Ovary (tissue), 9 donors: ENCODE measurements around the gene FIGN. TPM values are rescaled to one million over a fixed set of nuclear protein-coding genes. Genes with fewer than 3 reads are reported as not detected.

Source experiments
- DNase-seq, 5 donors: peaks; one replicate each; pipeline ENCODE4 v3.0.0-alpha.2; 2019 to 2020
- H3K27ac ChIP-seq, 2 donors: fragments of 200-600 bp; one replicate each; pipeline versions ENCODE4 v1.5.1 to v1.8.0; 2019 to 2022
- H3K27me3 ChIP-seq: fragments of 200-600 bp; one replicate; pipeline ENCODE4 v1.8.0; 2022
- H3K36me3 ChIP-seq: fragments of 200-600 bp; sonication (generic); one replicate; pipeline ENCODE4 v1.5.1; 2019
- H3K4me1 ChIP-seq: one replicate; pipeline ENCODE4 v1.8.1; 2013; ENCODE audit warnings: mild to moderate bottlenecking, moderate library complexity; ENCODE audit not compliant: insufficient read depth
- H3K4me3 ChIP-seq: fragments of 200-600 bp; sonication (generic); one replicate; pipeline ENCODE4 v1.5.1; 2017
- H3K9me3 ChIP-seq, 2 donors: fragments of 200-600 bp in 1 of 2; sonication (generic) in 1 of 2; one replicate each; pipeline versions ENCODE4 v1.5.1 to v1.8.1; 2013 to 2019; ENCODE audit warnings: mild to moderate bottlenecking in 1 of 2, moderate library complexity in 1 of 2
- EP300 ChIP-seq: sonication (generic); formaldehyde crosslinking; IDR thresholded peaks from one replicate; pipeline ENCODE4 v1.6.1; 2017; ENCODE audit warnings: antibody characterized with exemption
- POLR2A ChIP-seq: fragments of 450-650 bp; IDR thresholded peaks from one replicate; pipeline ENCODE4 v1.6.1; 2017; ENCODE audit warnings: antibody characterized with exemption, mild to moderate bottlenecking, moderate library complexity
- WGBS, 3 donors: extraction: QIAGEN DNeasy Blood & Tissue Kit in 1 of 3; methylation state at CpG; one replicate each; pipeline versions ENCODE4 v1.1.5 to v1.1.7; 2013 to 2017; 5-methylcytosine and 5-hydroxymethylcytosine counted together
- intact Hi-C, 4 donors: fragments of 100-400 bp; cut with DNase I; formaldehyde crosslinking; loops; one replicate each; pipeline versions ENCODE4 v1.11.0 to v1.15.1; 2022 to 2023
- polyA plus RNA-seq, 2 donors: library from polyadenylated mRNA; stranded (reverse); fragments of 200-250 nt in 1 of 2; fragments of 350-450 nt in 1 of 2; fragmentation: Illumina TruSeq in 1 of 2; extraction: RNeasy Lipid Tissue Mini Kit (QIAGEN cat#74804) in 1 of 2; gene quantifications; one replicate each; pipeline ENCODE4 v1.2.3, GENCODE V29; 2013 to 2014
- total RNA-seq, 7 donors: library from RNA; depleted of rRNA in 2 of 7; stranded (reverse); fragments of >200 nt in 2 of 7; fragmentation: NEBNext Ultra II Directional in 3 of 7; extraction: Animal tissue kit (Norgen Biotek cat#: 25700) in 3 of 7; gene quantifications; one replicate each; pipeline versions ENCODE4 v1.1.0 to v1.2.4, GENCODE V29; 2016 to 2023
- TF ChIP-seq, protein P1 (sequence below), 3 donors: fragments of 450-650 bp in 2 of 3; fragments of 200-600 bp in 1 of 3; IDR thresholded peaks; one replicate each; pipeline versions ENCODE4 v1.5.1 to v1.8.0; 2016 to 2022; ENCODE audit warnings: antibody characterized with exemption in 3 of 3, mild to moderate bottlenecking in 1 of 3
- donor health status: DM: no; HTN: no; CAD: no; lungs with moderate emphysema.
- donor health status: DM: no; HTN: no; CAD: no.
- donor health status: Bipolar disorder and iron deficiency.
- donor health status: DM: yes; HTN: yes; CAD: no.
- donor health status: DM: no; HTN: no; CAD: no.
- donor health status: DM: yes; HTN: yes; CAD: no.

Gene FIGN
- total and polyA plus RNA-seq, 9 donors = 2.4 to 15.5 (median 8.9) TPM

- DNase-seq = no peak
- H3K4me3 ChIP-seq = no peak overlapping the region
- H3K36me3 ChIP-seq = no peaks in the 10 kb centered on the region
- WGBS, 3 donors = 77 to 88% (median 82%) methylated on average over 3 of the region's 3 CpGs
- H3K27me3 ChIP-seq = no peaks in the 10 kb centered on the region
- H3K27ac ChIP-seq = no peak overlapping the region
- TF ChIP-seq, protein P1, sequence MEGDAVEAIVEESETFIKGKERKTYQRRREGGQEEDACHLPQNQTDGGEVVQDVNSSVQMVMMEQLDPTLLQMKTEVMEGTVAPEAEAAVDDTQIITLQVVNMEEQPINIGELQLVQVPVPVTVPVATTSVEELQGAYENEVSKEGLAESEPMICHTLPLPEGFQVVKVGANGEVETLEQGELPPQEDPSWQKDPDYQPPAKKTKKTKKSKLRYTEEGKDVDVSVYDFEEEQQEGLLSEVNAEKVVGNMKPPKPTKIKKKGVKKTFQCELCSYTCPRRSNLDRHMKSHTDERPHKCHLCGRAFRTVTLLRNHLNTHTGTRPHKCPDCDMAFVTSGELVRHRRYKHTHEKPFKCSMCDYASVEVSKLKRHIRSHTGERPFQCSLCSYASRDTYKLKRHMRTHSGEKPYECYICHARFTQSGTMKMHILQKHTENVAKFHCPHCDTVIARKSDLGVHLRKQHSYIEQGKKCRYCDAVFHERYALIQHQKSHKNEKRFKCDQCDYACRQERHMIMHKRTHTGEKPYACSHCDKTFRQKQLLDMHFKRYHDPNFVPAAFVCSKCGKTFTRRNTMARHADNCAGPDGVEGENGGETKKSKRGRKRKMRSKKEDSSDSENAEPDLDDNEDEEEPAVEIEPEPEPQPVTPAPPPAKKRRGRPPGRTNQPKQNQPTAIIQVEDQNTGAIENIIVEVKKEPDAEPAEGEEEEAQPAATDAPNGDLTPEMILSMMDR (IDR thresholded peaks at IDR 0.05) = no peak
- no peak for TF ChIP-seq POLR2A
- no peak for TF ChIP-seq EP300
- no peaks in the 10 kb centered on the region for H3K4me1 ChIP-seq
- intact Hi-C loops = no loop called here
- H3K9me3 ChIP-seq = no peaks in the 10 kb centered on the region
These were observed 184.0 kb downstream of the FIGN start for GRCh38 chr2:163551616-163552373.

GRCh38 chr2:163548970-163549369 is 186.8 kb downstream of the FIGN start:
- H3K36me3 ChIP-seq = no peaks in the 10 kb centered on the region
- H3K27ac ChIP-seq = no peak overlapping the region
- H3K4me3 ChIP-seq = no peak overlapping the region
- TF ChIP-seq EP300 (no peak), POLR2A (no peak)
- TF ChIP-seq, protein P1 (IDR thresholded peaks at IDR 0.05) = no peak
- H3K4me1 ChIP-seq = no peaks in the 10 kb centered on the region
- no peaks in the 10 kb centered on the region for H3K27me3 ChIP-seq
- 90 to 92% (median 91%) methylated on average over 3 of the region's 3 CpGs for WGBS, 3 donors
- intact Hi-C loops = no loop called here
- no peaks in the 10 kb centered on the region for H3K9me3 ChIP-seq
- DNase-seq = no peak
